B cell (primary cell): Measurements from ENCODE around the gene TBC1D1. TPM values are rescaled to one million over a fixed set of nuclear protein-coding genes. Genes with fewer than 3 reads are reported as not detected.

Source experiments
- ATAC-seq: fragments of 200-7000 bp; cut with Tn5 transposase; one replicate; pipeline ENCODE4 v1.10.0; 2021; ENCODE audit warnings: low read depth, mild to moderate bottlenecking, moderate number of reproducible peaks, moderate library complexity
- CTCF ChIA-PET: fragments of 350-600 bp; sonication (Branson Sonifier 250); formaldehyde crosslinking; loops from one replicate; lab custom pipeline; 2021; ENCODE audit warnings: antibody characterized with exemption, inconsistent platforms; lab: Charles Lee
- POLR2A ChIA-PET: fragments of 350-600 bp; sonication (Branson Sonifier 250); formaldehyde crosslinking; loops from one replicate; lab custom pipeline; 2021; ENCODE audit warnings: antibody characterized with exemption; lab: Charles Lee
- DNase-seq: peaks from one replicate; pipeline ENCODE4 v3.0.0; 2013
- H2AFZ ChIP-seq: 2 replicates; pipeline ENCODE4 v1.6.1; 2012; ENCODE audit warnings: mild to moderate bottlenecking, low read depth, low read length; ENCODE audit not compliant: insufficient read depth, poor library complexity, severe bottlenecking
- H3K27ac ChIP-seq, 2 donors: 1 replicate in 1 of 2; 2 replicates in 1 of 2; pipeline ENCODE4 v1.5.1; 2012 to 2013; ENCODE audit warnings: low read length in 2 of 2, mild to moderate bottlenecking in 2 of 2, moderate library complexity in 1 of 2
- H3K27me3 ChIP-seq, 4 experiments: fragments of 200-600 bp in 1 of 4; sonication (generic) in 1 of 4; replicated peaks in 1 of 4; 1 replicate in 2 of 4; 2 replicates in 2 of 4; pipeline versions ENCODE4 v1.6.1 to v1.7.0; 2013 to 2016; ENCODE audit warnings: low read length in 3 of 4, mild to moderate bottlenecking in 2 of 4, mixed read lengths in 1 of 4, moderate library complexity in 1 of 4; ENCODE audit not compliant: insufficient read depth in 4 of 4, control insufficient read depth in 3 of 4; ENCODE audit errors: control extremely low read depth in 1 of 4
- H3K36me3 ChIP-seq, 2 experiments: replicated peaks in 1 of 2; 1 replicate in 1 of 2; 2 replicates in 1 of 2; pipeline versions ENCODE4 v1.6.1 to v1.7.1; 2013; ENCODE audit warnings: low read length in 1 of 2; ENCODE audit not compliant: insufficient read depth in 2 of 2, control insufficient read depth in 1 of 2; ENCODE audit errors: control extremely low read depth in 1 of 2, extremely low read depth in 1 of 2
- H3K4me1 ChIP-seq, 2 donors: fragments of 200-600 bp in 1 of 2; sonication (generic) in 1 of 2; 1 replicate in 1 of 2; 2 replicates in 1 of 2; pipeline versions ENCODE4 v1.5.1 to v1.6.1; 2013 to 2017; ENCODE audit warnings: low read length in 2 of 2; ENCODE audit not compliant: control insufficient read depth in 2 of 2, insufficient read depth in 2 of 2
- H3K4me2 ChIP-seq: replicated peaks from 2 replicates; pipeline ENCODE3; 2012; ENCODE audit warnings: mild to moderate bottlenecking, low read depth, low read length; ENCODE audit not compliant: poor library complexity, severe bottlenecking
- H3K4me3 ChIP-seq, 5 experiments: fragments of 200-600 bp in 1 of 5; sonication (generic) in 1 of 5; 1 replicate in 3 of 5; 2 replicates in 2 of 5; pipeline versions ENCODE4 v1.5.1 to v1.7.0; 2011 to 2016; ENCODE audit warnings: low read length in 4 of 5, mild to moderate bottlenecking in 4 of 5, low read depth in 2 of 5, control low read depth in 1 of 5, moderate library complexity in 1 of 5; ENCODE audit not compliant: insufficient read depth in 1 of 5; ENCODE audit errors: control extremely low read depth in 1 of 5, extremely low read depth in 1 of 5
- H3K79me2 ChIP-seq: fragments of 200-600 bp; sonication (generic); one replicate; pipeline ENCODE4 v1.6.0; 2016; ENCODE audit warnings: low read length; ENCODE audit not compliant: control insufficient read depth, insufficient read depth
- H3K9ac ChIP-seq: fragments of 200-600 bp; sonication (generic); 2 replicates; pipeline ENCODE4 v1.6.1; 2017; ENCODE audit warnings: mild to moderate bottlenecking, low read length, moderate library complexity
- H3K9me3 ChIP-seq, 3 donors: one replicate each; pipeline versions ENCODE4 v1.6.1 to v1.7.1; 2013; ENCODE audit warnings: low read length in 2 of 3; ENCODE audit not compliant: control insufficient read depth in 2 of 3, insufficient read depth in 1 of 3; ENCODE audit errors: control extremely low read depth in 1 of 3
- H4K20me1 ChIP-seq: 2 replicates; pipeline ENCODE4 v1.6.0; 2012; ENCODE audit warnings: mild to moderate bottlenecking, low read length; ENCODE audit not compliant: insufficient read depth, control insufficient read depth, poor library complexity, severe bottlenecking
- H3K27ac Mint-ChIP-seq: one replicate; pipeline ENCODE4 v1.8.0; 2021; ENCODE audit warnings: mixed read lengths
- H3K27me3 Mint-ChIP-seq: one replicate; pipeline ENCODE4 v1.8.0; 2021; ENCODE audit warnings: mixed read lengths
- H3K4me1 Mint-ChIP-seq: one replicate; pipeline ENCODE4 v1.8.0; 2021; ENCODE audit warnings: mixed read lengths
- H3K4me3 Mint-ChIP-seq: one replicate; pipeline ENCODE4 v1.8.0; 2021; ENCODE audit warnings: mixed read lengths
- H3K9me3 Mint-ChIP-seq: one replicate; pipeline ENCODE4 v1.8.0; 2022; ENCODE audit warnings: mixed read lengths; ENCODE audit not compliant: insufficient read depth
- EZH2 ChIP-seq: IDR thresholded peaks from 2 replicates; pipeline ENCODE4 v1.6.1; 2012; ENCODE audit warnings: borderline replicate concordance, low read depth, mild to moderate bottlenecking, moderate library complexity, low read length; ENCODE audit not compliant: insufficient read depth, poor library complexity, severe bottlenecking
- WGBS: methylation state at CpG from one replicate; pipeline ENCODE4 v1.1.5; 2013; ENCODE audit warnings: missing lambda C conversion rate; ENCODE audit not compliant: insufficient coverage; 5-methylcytosine and 5-hydroxymethylcytosine counted together
- intact Hi-C: fragments of 100-400 bp; cut with micrococcal nuclease; formaldehyde crosslinking; loops from one replicate; pipeline ENCODE4 v1.10.0; 2022
- polyA plus RNA-seq: library from polyadenylated mRNA; depleted of rRNA; stranded (reverse); fragments of >200 nt; gene quantifications from 2 replicates; pipeline ENCODE4 v1.2.3, GENCODE V29; 2012
- total RNA-seq, 2 donors: library from RNA; stranded (reverse); fragments of 120-200 nt in 1 of 2; gene quantifications; 1 replicate in 1 of 2; 2 replicates in 1 of 2; pipeline versions ENCODE4 v1.2.3 to v1.2.4, GENCODE V29; 2013 to 2022
- TF ChIP-seq, protein P1 (sequence below): fragments of 200-600 bp; IDR thresholded peaks from one replicate; pipeline ENCODE4 v1.8.0; 2022; ENCODE audit warnings: antibody characterized with exemption, mild to moderate bottlenecking

Gene TBC1D1
- total and polyA plus RNA-seq, 2 donors (not counting 1 experiment from before 2014, with no cell fraction given): 88.2 to 98.7 TPM

DNA sequence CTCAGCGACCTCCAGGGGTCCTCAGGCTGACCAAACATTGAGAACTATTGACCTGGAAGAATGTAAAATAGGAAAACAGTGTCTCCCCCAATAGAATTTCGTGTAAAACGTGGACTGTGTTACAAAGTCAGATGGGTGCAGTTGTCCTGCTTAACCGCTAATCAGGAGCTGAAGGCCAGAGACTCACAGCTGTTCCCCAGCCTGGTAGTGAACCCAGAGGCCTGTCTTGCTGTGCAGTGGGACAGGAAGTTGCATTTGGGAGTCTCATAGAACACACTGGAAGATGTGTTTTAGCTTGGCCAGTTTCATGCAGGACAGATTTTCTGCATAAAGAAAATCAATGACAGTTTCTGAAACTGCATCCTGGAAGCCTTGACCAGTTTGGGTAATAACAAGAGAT lies 220.8 kb downstream of the TBC1D1 start:
- Histone ChIP-seq H3K4me1 (no peaks in the 10 kb centered on the region), H3K27me3 (no peaks in the 10 kb centered on the region), H3K79me2 (no peaks in the 10 kb centered on the region), H3K4me2 (no peak overlapping the region), H4K20me1 (no peaks in the 10 kb centered on the region), H3K36me3 (peaks cover 2 to 63% of the 10 kb centered on the region in 2 experiments), H3K4me3 (no peak overlapping the region), H3K9ac (no peak overlapping the region), H3K27ac (no peak overlapping the region), H2AFZ (no peak overlapping the region), H3K9me3 (no peaks in the 10 kb centered on the region)
- no peak for TF ChIP-seq EZH2
- TF ChIP-seq, protein P1, sequence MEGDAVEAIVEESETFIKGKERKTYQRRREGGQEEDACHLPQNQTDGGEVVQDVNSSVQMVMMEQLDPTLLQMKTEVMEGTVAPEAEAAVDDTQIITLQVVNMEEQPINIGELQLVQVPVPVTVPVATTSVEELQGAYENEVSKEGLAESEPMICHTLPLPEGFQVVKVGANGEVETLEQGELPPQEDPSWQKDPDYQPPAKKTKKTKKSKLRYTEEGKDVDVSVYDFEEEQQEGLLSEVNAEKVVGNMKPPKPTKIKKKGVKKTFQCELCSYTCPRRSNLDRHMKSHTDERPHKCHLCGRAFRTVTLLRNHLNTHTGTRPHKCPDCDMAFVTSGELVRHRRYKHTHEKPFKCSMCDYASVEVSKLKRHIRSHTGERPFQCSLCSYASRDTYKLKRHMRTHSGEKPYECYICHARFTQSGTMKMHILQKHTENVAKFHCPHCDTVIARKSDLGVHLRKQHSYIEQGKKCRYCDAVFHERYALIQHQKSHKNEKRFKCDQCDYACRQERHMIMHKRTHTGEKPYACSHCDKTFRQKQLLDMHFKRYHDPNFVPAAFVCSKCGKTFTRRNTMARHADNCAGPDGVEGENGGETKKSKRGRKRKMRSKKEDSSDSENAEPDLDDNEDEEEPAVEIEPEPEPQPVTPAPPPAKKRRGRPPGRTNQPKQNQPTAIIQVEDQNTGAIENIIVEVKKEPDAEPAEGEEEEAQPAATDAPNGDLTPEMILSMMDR: no peak
- DNase-seq (no peak), ATAC-seq (no peak)
- H3K4me3 Mint-ChIP-seq: no peak overlapping the region
- ChIA-PET POLR2A (no interaction called here), CTCF (interaction anchor here (1.0 kb wide), 1 partner anchor 8 kb away, joined by 3 read pairs; no protein-coding TSS in a partner anchor)
- no peaks in the 10 kb centered on the region for H3K27me3 Mint-ChIP-seq
- no peaks in the 10 kb centered on the region for H3K9me3 Mint-ChIP-seq
- H3K27ac Mint-ChIP-seq: no peak overlapping the region
- WGBS: 91% methylated on average over 4 of the region's 4 CpGs
- H3K4me1 Mint-ChIP-seq: no peaks in the 10 kb centered on the region
- intact Hi-C loops: no loop called here

DNA sequence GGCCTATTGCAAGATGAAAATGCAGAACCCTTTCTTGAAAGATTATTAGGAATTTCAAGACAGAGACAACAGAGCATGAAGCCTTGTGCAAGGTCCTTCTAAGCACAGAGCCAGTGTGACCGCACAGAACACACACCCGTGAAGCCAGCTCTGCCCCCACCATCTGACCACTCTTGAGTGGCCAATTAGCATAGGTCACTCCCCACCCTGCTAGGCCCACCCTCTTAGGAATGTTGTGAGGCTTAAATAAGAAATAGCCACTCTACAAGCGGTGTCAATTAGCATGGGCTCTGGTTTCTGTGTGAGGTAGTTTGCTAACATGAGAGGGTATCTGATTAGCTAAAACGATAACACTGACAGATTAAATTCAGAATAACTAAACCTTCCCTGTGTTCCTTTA lies 222.2 kb downstream of the TBC1D1 start:
- CTCF ChIA-PET: no interaction called here

More for the DNA sequence above, 222.2 kb downstream of the TBC1D1 start:
- no peak for TF ChIP-seq EZH2
- TF ChIP-seq, protein P1: no peak
- no peak overlapping the region for H3K4me3 Mint-ChIP-seq
- Histone ChIP-seq H3K36me3 (peaks cover 2 to 69% of the 10 kb centered on the region in 2 experiments), H3K9me3 (no peaks in the 10 kb centered on the region), H2AFZ (no peak overlapping the region), H3K27ac (no peak overlapping the region), H3K4me3 (no peak overlapping the region), H3K27me3 (no peaks in the 10 kb centered on the region), H3K79me2 (no peaks in the 10 kb centered on the region), H3K4me2 (no peak overlapping the region), H4K20me1 (no peaks in the 10 kb centered on the region), H3K4me1 (no peaks in the 10 kb centered on the region), H3K9ac (no peak overlapping the region)
- H3K27me3 Mint-ChIP-seq: no peaks in the 10 kb centered on the region
- no peak overlapping the region for H3K27ac Mint-ChIP-seq
- no CpG with 5 or more reads among the region's 4 CpGs for WGBS
- H3K4me1 Mint-ChIP-seq: no peaks in the 10 kb centered on the region
- H3K9me3 Mint-ChIP-seq: no peaks in the 10 kb centered on the region
- intact Hi-C loops: no loop called here
- no peak for ATAC-seq
- DNase-seq: no peak
- POLR2A ChIA-PET: no interaction called here
